Inflammatory macrophage treated with lipopolysaccharide for 4 hours (primary cell): ENCODE results near the gene BCOR.

Experiments used
- DNase-seq: peaks from one replicate; pipeline ENCODE4 v3.0.0-alpha.2; 2020

Gene BCOR

GRCh38 chrX:40015693-40016092, 82.1 kb downstream of the BCOR start:
- DNase-seq: no peak

GRCh38 chrX:40013266-40014195, 84.2 kb downstream of the BCOR start:
- DNase-seq: peak; percentile 28

GRCh38 chrX:40012868-40013265, 84.9 kb downstream of the BCOR start:
- DNase-seq: peak; percentile 69

GRCh38 chrX:40012039-40012867, 85.5 kb downstream of the BCOR start:
- no peak for DNase-seq

GRCh38 chrX:40011322-40012038, 86.3 kb downstream of the BCOR start:
- no peak for DNase-seq

- no peak for DNase-seq
These were observed 87.0 kb downstream of the BCOR start for GRCh38 chrX:40010550-40011321.

GRCh38 chrX:40009890-40010289, 87.9 kb downstream of the BCOR start:
- no peak for DNase-seq

- DNase-seq: no peak
These were observed 88.3 kb downstream of the BCOR start for GRCh38 chrX:40009462-40009851.

- DNase-seq: peak; percentile 55
These were observed 88.8 kb downstream of the BCOR start for GRCh38 chrX:40008791-40009461.

- no peak for DNase-seq
These were observed 89.7 kb downstream of the BCOR start for GRCh38 chrX:40007756-40008705.

- DNase-seq: no peak
These were observed 90.5 kb downstream of the BCOR start for GRCh38 chrX:40007131-40007755.

- peak; percentile 24 for DNase-seq
These were observed 91.4 kb downstream of the BCOR start for GRCh38 chrX:40006106-40007017.

GRCh38 chrX:40005292-40006011, 92.3 kb downstream of the BCOR start:
- no peak for DNase-seq

GRCh38 chrX:40004921-40005291, 92.9 kb downstream of the BCOR start:
- no peak for DNase-seq

- DNase-seq: no peak
These were observed 93.6 kb downstream of the BCOR start for GRCh38 chrX:40004246-40004535.

- no peak for DNase-seq
These were observed 94.1 kb downstream of the BCOR start for GRCh38 chrX:40003428-40004245.

GRCh38 chrX:40003071-40003427, 94.7 kb downstream of the BCOR start:
- no peak for DNase-seq
